ENCODE data around the gene SPRYD4.
A peak's percentile ranks its signal among the peaks of the same experiment; 100 is the strongest.
"Not testable (repeated sequence)": the region's sequence is repeated elsewhere in the genome, so short reads cannot be mapped to it uniquely, and the experiment has no call there.

The SPRYD4 gene

DNA sequence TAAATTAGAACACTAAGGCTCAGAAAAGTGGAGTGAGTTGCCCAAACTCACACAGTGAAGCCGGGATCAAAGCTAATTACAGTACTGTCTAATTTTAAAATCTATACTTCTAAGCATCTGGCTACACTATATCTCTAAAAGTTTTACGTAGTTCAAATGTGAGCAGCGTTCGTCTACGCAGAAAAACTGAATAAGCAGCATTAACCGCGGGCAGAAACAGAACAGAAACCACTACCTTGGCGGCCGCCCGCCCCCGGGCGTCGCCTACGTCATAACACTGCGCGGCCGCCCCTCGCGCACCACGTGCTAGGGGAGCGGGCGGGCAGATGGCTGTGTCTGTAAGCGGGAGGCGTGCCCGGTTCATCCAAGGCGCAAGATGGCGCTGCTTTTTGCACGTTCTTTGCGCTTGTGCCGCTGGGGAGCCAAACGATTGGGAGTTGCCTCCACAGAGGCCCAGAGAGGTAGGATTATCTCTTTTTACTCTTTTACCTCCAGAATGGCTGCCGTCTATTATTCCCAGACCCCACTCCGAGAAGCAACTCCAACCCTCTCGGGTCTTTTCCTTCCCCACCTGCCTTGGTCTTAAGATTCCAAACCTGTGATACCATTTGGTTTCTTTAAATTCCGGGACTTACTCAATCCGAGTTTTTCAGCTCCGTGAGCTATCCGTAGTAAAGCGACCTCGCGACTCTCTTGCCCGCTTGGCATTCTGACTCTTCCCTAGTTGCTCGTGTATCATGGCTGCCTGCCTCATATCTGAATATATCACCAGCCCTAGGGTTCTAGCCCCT, at the start of gene SPRYD4:
Gene SPRYD4 (plus strand): TSS at position 363 of the 791 bp plus-strand sequence. CDS start 14 bp downstream, at position 377.
- peak; percentile 94 for DNase-seq

GRCh38 chr12:56420411-56420810, 48.0 kb upstream of the SPRYD4 start:
- DNase-seq = no peak

GRCh38 chr12:56425193-56425592, 43.2 kb upstream of the SPRYD4 start:
- peak; percentile 9 for DNase-seq

- DNase-seq = no peak
Measured at GRCh38 chr12:56425940-56426438, 42.4 kb upstream of the SPRYD4 start.

- no peak for DNase-seq
Measured at GRCh38 chr12:56431288-56431687, 37.1 kb upstream of the SPRYD4 start.

DNA sequence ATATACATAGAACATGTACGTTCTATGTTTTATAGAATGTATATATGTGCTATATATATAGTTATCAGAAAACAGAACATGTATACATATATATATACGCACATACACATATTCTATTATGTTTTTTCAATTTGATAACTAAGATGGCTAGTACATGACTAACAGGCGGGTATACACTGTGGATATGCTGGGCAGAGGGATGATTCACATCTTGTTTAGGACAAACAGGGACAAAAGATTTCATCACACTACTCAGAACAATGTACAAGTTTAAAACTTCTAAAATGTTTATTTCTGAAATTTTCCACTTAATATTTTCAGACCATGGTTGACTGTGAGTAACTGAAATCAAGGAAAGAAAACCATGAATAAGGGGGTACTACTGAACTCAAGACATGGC, 36.5 kb upstream of the SPRYD4 start:
- no peak for DNase-seq

- DNase-seq = no peak
Measured at GRCh38 chr12:56434828-56435227, 33.5 kb upstream of the SPRYD4 start.

GRCh38 chr12:56437430-56438176, 30.8 kb upstream of the SPRYD4 start:
- no peak for DNase-seq

DNA sequence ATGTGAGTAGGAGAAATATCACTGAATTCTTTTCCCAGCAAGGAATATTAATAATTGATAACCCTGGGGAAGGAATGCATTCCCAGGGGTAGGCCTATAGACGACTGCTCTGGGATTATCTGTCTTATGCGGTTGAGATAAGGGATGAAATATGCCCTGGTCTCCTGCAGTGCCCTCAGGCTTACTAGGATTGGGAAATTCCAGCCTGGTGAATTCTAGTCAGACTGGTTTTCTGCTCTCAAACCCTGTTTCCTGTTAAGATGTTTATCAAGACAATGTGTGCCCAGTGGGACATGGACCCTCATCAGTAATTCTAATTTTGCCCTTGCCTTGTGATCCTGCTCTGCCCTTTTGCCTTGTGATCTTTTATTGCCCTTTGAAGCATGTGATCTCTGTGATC, 25.2 kb upstream of the SPRYD4 start:
- DNase-seq = not testable (repeated sequence)

DNA sequence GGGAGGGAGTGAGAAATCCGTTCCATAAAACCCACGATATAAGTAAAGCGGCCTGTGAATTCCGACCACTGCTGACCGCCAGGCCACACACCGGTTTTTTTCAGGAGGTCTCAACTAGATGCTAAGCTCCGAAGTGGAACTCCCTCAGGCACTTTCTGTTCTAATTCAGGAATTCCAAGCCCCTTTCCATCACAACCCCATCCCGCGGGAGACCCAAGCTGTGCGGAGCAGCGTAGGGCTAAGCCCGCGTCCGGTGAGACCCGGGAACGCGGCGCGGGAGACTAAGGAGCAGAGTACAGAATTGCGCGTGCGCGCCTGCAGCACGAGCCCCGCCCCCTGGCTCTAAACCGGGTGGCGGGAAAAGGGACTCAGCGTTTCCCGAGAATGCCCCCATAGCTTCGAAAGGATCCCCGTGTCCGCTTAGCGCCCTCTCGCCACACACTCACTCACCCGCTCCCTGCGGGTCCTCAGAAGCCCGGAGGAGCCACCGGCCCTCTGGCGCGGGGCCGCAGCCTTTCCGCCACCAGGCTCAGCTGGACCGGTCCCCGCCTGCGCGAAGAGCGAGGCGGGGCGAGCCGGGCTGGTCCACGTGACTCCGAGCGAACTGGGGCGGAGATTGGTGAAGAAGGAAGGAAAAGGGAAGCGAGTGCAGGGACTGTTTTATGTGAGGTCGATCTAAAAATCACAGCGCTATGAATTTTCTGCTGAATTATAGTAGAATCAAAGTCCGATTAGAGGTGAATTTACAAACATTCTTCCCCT, 19.3 kb upstream of the SPRYD4 start, which contains the start of gene TIMELESS:
Gene TIMELESS (minus strand): TSS at position 567 of the 762 bp plus-strand sequence. CDS start 15,256 bp downstream, outside the sequence.
- peak; percentile 88 for DNase-seq

DNA sequence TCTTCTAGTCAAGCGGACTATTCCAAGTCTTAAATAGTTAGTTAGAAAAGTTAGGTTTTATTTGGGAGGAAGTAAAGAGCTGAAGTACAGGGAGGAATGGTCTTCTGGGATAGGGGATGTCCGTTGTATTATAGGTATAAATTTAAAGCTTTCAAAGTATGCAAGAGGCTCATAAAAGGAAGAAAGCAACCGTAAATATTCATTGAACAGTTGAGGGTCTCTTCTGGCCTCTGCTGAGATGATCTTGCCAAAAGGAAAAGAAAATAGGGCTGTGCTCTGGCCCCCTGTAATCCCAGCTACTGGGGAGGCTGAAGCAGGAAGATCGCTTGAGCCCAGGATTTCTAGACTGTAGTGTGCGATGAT, 18.8 kb upstream of the SPRYD4 start:
- no peak for DNase-seq

DNA sequence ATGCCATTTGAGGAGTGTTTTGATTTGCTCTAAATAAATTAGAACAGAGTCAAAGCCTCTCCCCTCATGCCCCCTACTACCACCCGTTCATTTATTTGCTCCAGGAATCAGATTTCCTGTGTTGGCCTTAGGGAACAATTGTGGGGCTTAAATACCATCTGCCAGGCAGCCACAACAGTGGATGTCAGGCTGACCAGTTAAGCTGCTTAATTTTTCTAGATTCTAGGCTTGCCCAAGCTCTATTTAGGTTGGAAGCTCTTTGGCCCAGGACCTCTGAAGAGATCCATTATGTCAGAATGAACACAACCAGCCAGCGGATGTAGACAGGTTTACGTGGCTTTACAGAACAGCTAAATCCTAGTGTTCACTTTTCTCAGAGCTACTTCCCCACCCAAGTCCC, 18.1 kb upstream of the SPRYD4 start:
- no peak for DNase-seq

- no peak for DNase-seq
Measured at GRCh38 chr12:56451147-56451546, 17.2 kb upstream of the SPRYD4 start.

DNA sequence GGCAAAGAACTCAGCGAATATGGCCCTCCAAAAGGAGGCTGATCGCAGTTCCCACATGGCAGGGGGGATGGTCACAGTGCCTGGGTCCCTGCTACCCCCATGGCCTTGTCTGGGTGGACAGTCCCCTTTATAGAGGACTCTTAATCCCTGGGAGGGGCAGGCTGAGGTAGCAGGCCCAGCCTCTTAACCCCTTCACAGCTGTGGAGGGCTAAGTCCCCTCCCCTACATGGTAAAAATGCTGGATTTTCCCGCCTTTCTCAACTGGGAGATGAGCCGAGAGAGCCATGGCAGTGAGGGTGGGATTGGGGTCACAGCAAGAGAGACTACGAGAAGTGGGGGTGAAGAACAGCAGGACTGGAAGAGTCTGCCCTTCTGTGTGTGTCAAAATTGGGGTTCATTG, 13.8 kb upstream of the SPRYD4 start, which contains the start of gene MIP:
Gene MIP (minus strand): TSS at position 101 of the 400 bp plus-strand sequence. CDS start 44 bp downstream, at position 57.
- no peak for DNase-seq

DNA sequence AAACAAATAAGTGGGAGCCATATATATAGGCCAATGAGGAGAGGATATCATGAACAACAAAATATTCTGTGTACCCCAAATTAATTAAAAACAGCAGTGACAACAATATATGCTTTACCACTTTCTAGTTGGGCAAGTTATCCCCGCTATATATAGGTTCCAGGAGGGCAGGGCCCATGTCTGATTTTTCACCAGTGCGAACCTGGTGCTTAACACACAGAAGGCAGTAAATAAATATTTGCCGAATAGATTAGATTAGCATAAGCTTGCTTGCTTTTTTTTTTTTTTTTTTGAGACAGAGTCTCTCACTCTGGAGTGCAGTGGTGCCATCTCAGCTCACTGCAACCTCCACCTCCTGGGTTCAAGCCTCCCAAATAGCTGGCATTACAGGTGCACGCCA, 10.6 kb upstream of the SPRYD4 start:
- no peak for DNase-seq

DNA sequence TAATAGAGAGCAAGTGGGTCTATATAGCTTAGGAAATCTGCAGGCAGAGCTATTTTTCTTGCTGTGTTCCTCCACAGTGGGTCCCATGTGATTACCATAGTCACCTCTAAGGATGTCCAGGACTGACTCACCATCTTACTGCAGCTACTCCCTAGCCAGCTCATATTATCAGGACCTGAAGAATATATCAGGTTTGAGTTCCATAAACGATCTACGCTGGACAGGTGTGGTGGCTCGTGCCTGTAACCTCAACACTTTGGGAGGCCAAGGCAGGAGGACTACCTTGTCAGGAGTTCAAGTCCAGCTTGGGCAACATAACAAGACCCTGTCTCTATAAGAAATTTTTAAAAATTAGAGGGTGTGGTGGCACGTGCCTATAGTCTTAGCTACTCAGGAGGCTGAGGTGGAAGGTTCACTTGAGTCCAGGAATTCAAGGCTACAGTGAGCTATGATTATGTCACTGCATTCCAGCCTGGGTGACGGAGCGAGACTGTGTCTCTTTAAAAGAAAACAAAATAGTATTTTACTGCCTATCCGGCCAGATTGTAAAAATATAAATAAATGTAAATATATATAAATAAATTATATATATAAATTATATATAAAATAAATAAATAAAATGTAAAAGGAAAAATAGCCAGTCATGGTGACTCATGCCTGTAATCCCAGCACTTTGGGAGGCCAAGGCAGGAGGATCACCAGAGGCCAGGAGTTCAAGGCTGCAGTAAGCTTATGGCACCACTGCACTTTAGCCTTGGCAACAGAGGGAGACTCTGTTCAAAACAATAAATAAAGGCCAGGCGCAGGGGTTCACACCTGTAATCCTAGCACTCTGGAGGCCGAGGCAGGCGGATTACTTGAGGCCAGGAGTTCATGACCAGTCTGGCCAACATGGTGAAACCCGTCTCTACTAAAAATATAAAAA, 6.9 kb upstream of the SPRYD4 start:
- no peak for DNase-seq

DNA sequence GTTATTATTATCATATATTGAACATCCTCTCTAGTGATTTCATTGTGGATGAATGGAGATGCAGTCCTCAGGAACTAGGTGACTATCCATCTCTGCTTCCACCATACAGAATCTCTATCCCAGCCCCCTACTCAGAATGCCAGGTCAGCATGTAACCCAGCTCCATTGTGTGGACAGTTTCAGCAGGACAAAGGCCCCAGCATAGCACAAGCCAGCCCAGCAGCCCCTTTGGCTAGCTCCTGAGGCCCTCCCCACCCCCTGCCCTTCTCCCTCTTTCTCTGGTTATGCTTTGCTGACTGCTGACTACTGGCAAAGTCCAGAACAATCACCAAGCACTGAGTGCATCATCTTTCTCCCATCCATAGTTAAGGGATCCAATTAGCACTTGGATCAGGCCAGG, 5.8 kb upstream of the SPRYD4 start:
- no peak for DNase-seq

- DNase-seq = no peak
Measured at GRCh38 chr12:56469007-56469930, 891 bp downstream of the SPRYD4 start.

- DNase-seq = no peak
Measured at GRCh38 chr12:56474389-56474788, 6.0 kb downstream of the SPRYD4 start.

DNA sequence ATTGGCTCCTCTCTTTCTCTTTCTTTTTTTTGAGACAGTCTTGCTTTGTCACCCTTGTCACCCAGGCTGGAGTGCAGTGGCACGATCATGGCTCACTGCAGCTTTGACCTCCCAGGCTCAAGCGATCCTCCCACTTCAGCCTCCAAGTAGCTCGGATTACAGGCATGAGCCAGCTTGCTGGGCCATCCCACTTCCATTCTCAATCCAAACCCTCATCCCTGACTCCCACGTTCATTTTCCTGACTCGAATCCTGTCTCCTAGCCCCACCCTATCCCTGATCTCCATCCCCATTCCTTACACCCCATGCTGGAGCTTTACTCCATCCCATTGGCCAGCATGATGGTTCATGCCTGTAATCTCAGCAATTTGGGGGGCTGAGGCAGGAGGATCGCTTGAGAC, 7.8 kb downstream of the SPRYD4 start:
- DNase-seq = no peak

GRCh38 chr12:56476972-56477432, 8.6 kb downstream of the SPRYD4 start:
- DNase-seq = no peak
